GM13976 (cell line): ENCODE results near the gene ALOX15B.
"Not testable (repeated sequence)": the region's sequence is repeated elsewhere in the genome, so short reads cannot be mapped to it uniquely, and the experiment has no call there.

Source experiments
- DNase-seq: peaks from one replicate; pipeline ENCODE4 v3.0.0; 2012; ENCODE audit warnings: low spot score
- CTCF ChIP-seq: IDR thresholded peaks from 2 replicates; pipeline ENCODE4 v1.5.1; 2012; ENCODE audit warnings: borderline replicate concordance, mild to moderate bottlenecking; ENCODE audit not compliant: insufficient read depth; ENCODE audit errors: extremely low read depth, missing control alignments, control extremely low read depth
- in situ Hi-C: fragments of 300-500 bp; cut with MboI; formaldehyde crosslinking; loops from one replicate; pipeline ENCODE4 v1.12.0; 2022; ENCODE audit warnings: low sequenced_read_pairs, mixed read lengths, inconsistent platforms; ENCODE audit not compliant: unreplicated experiment

ALOX15B gene

GRCh38 chr17:8019166-8019565 lies 19.7 kb upstream of the ALOX15B start:
- no peak for TF ChIP-seq CTCF
- DNase-seq = no peak
- in situ Hi-C loops = no loop called here

GRCh38 chr17:8019665-8020650 lies 18.9 kb upstream of the ALOX15B start:
- no peak for DNase-seq
- TF ChIP-seq CTCF = no peak
- in situ Hi-C loops = no loop called here

- no peak for TF ChIP-seq CTCF
- in situ Hi-C loops = no loop called here
- DNase-seq = no peak
Measured at GRCh38 chr17:8020776-8021564, 17.9 kb upstream of the ALOX15B start.

- in situ Hi-C loops = no loop called here
- TF ChIP-seq CTCF = no peak
- no peak for DNase-seq
Measured at GRCh38 chr17:8021565-8022359, 17.1 kb upstream of the ALOX15B start.

- TF ChIP-seq CTCF = no peak
- in situ Hi-C loops = no loop called here
Measured at GRCh38 chr17:8022360-8023003, 16.4 kb upstream of the ALOX15B start.

GRCh38 chr17:8024161-8024560 lies 14.7 kb upstream of the ALOX15B start:
- DNase-seq = not testable (repeated sequence)

More at GRCh38 chr17:8022360-8023003, 16.4 kb upstream of the ALOX15B start:
- no peak for DNase-seq

More at GRCh38 chr17:8024161-8024560, 14.7 kb upstream of the ALOX15B start:
- in situ Hi-C loops = not testable (repeated sequence)
